Measurements from ENCODE around the gene LAD1. TPM values are rescaled to one million over a fixed set of nuclear protein-coding genes. Genes with fewer than 3 reads are reported as not detected.

The LAD1 gene
- 35.6 TPM for total RNA-seq

- DNase-seq, result no peak
Observed at GRCh38 chr1:201399018-201399351, at the start of gene LAD1. LAD1 (minus strand) TSS chr1:201399324; CDS start chr1:201399306, 18 bp downstream.

GRCh38 chr1:201447903-201448871, 49.1 kb upstream of the LAD1 start:
- DNase-seq, result peak; percentile 81

- DNase-seq, result no peak
Observed at GRCh38 chr1:201445310-201445709, 46.2 kb upstream of the LAD1 start.

- no peak for DNase-seq
Observed at GRCh38 chr1:201444792-201445191, 45.7 kb upstream of the LAD1 start.

GRCh38 chr1:201443747-201444146, 44.6 kb upstream of the LAD1 start:
- DNase-seq, result no peak

- DNase-seq, result no peak
Observed at GRCh38 chr1:201436969-201437368, 37.8 kb upstream of the LAD1 start.

GRCh38 chr1:201436393-201436792, 37.3 kb upstream of the LAD1 start:
- peak; percentile 74 for DNase-seq

- no peak for DNase-seq
Observed at GRCh38 chr1:201434266-201434665, 35.1 kb upstream of the LAD1 start.

- DNase-seq, result no peak
Observed at GRCh38 chr1:201433609-201434008, 34.5 kb upstream of the LAD1 start.

- DNase-seq, result peak; percentile 68
Observed at GRCh38 chr1:201430776-201431175, 31.7 kb upstream of the LAD1 start.

- peak; percentile 60 for DNase-seq
Observed at GRCh38 chr1:201429736-201430501, 30.8 kb upstream of the LAD1 start.

- no peak for DNase-seq
Observed at GRCh38 chr1:201427963-201428362, 28.8 kb upstream of the LAD1 start.

GRCh38 chr1:201426479-201427310, 27.6 kb upstream of the LAD1 start:
- peak; percentile 86 for DNase-seq

- no peak for DNase-seq
Observed at GRCh38 chr1:201424146-201424545, 25.0 kb upstream of the LAD1 start.

- no peak for DNase-seq
Observed at GRCh38 chr1:201423655-201424054, 24.5 kb upstream of the LAD1 start.

- peak; percentile 74 for DNase-seq
Observed at GRCh38 chr1:201422436-201423030, 23.4 kb upstream of the LAD1 start.

GRCh38 chr1:201422026-201422425, 22.9 kb upstream of the LAD1 start:
- DNase-seq, result no peak

GRCh38 chr1:201421041-201421440, 21.9 kb upstream of the LAD1 start:
- no peak for DNase-seq

- peak; percentile 37 for DNase-seq
Observed at GRCh38 chr1:201420608-201421002, 21.5 kb upstream of the LAD1 start.

- peak; percentile 87 for DNase-seq
Observed at GRCh38 chr1:201419746-201420607, 20.9 kb upstream of the LAD1 start.

GRCh38 chr1:201419256-201419655, 20.1 kb upstream of the LAD1 start:
- no peak for DNase-seq

All from tongue (tissue), 2 donors.